ENCODE results near the gene RAB28.

Gene RAB28

DNA sequence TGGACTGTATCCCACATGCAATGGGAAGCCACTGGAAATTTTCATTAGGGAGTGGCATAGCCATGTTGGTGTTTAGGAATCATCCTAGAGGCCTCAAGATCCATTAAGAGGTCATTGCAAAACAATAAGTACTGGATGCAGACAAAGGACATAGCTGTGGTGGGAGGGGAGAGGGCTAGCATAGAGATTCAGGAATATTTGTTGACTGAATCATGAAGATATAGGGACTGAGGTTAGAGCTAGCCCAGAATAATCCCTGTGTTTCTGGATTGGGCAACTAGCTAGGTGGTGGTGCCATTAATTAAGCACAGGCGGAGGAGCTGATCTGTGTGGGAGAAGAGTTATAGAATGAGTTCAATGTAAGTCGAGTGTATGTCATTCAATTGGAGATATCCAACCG is 135.0 kb downstream of the RAB28 start:
- TF ChIP-seq GATA3 (IDR thresholded peaks at IDR 0.05; ENCODE audit: low read depth, low read length) = no peak
- TF ChIP-seq GATA2 (IDR thresholded peaks at IDR 0.05; ENCODE audit: low read depth, low read length) = no peak

DNA sequence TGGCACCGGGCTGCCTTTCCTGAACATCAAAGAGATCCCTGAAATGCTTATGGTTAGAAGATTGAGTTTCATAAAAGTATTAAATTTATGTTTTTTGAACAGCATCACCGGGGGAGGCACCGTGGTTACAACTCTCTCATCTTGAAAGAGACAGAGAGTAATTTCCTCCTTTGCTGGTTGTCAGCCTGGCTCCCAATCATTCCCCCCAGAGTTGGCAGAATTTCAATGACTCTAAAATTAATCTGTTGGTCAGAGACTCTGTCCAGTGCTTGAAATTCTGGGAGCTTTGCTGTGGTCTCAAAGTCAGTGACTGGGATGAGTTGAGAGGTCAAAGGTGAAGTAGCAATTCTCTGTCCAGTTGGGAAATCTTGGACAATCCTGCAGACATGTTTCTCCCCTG is 135.9 kb downstream of the RAB28 start:
- TF ChIP-seq GATA3 (IDR thresholded peaks at IDR 0.05; ENCODE audit: low read depth, low read length) (no peak), GATA2 (IDR thresholded peaks at IDR 0.05; ENCODE audit: low read depth, low read length) (no peak)

DNA sequence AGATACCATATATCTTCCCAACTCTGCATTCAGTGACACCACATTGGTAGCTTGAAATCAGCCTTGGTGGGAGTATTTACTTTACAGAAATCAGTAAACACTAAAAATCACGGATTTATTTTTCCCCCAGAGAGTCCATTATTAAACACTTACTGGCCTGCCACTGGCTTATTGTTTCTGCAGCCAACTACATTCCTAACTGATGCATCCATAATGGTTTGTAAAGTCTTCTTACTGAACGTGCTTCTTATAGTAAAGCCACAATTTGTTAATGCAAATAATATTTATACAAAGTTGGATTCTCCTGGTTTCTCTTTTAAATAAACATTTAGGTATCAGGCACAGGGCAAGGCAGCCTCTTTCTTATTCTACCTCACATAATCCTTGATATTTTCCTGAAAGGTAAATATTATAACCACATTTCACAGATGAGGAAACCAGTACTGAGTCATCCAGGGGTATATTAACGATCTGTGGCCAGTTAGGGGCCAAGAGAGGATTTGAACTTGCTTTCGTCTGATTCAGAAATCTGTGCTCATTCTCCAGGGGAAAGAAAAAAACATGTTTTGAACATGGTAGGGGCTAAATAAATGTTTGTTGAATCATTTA is 136.5 kb downstream of the RAB28 start:
- TF ChIP-seq GATA2 (IDR thresholded peaks at IDR 0.05; ENCODE audit: low read depth, low read length) (no peak), GATA3 (IDR thresholded peaks at IDR 0.05; ENCODE audit: low read depth, low read length) (no peak)

DNA sequence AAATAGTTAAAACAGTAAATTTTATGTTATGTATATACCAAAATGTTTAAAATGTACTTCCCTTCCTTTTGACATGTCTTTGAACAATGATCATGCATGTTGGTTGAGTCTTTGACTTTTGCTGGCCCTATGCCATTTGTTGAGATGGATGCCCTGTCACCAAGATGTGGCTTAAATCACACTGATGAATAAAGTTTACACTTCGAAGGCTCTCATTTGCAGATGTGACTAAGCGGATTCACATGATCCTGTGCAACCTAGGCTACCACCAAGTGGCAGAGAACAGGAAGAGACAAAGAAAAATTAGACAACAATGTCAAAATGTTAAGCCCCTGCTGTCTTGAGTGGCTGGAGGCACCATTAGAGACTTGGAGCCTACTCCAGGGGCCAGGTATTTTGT is 139.9 kb downstream of the RAB28 start:
- TF ChIP-seq GATA2 (IDR thresholded peaks at IDR 0.05; ENCODE audit: low read depth, low read length) (no peak), GATA3 (IDR thresholded peaks at IDR 0.05; ENCODE audit: low read depth, low read length) (no peak)

DNA sequence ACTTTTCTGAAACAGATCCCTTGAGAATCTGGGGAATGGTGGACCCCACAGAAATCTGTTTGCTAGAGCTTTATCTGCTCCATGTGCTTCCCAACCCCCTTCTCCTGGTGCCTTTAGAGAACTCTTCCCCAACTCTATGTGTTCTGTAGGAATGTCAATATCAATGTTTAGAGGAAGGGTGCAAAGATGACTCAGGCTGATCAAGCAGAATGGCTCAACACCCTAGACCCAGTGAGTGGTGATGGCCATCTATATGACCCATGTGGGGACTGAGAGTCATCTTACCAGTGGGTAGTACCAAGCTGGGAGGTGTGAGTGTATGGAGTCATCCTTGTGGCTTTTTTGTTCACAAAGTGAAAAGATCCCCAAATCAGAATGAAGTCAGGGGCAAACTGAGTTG is 143.5 kb downstream of the RAB28 start:
- TF ChIP-seq GATA2 (IDR thresholded peaks at IDR 0.05; ENCODE audit: low read depth, low read length) = no peak
- no peak for TF ChIP-seq GATA3 (IDR thresholded peaks at IDR 0.05; ENCODE audit: low read depth, low read length)

DNA sequence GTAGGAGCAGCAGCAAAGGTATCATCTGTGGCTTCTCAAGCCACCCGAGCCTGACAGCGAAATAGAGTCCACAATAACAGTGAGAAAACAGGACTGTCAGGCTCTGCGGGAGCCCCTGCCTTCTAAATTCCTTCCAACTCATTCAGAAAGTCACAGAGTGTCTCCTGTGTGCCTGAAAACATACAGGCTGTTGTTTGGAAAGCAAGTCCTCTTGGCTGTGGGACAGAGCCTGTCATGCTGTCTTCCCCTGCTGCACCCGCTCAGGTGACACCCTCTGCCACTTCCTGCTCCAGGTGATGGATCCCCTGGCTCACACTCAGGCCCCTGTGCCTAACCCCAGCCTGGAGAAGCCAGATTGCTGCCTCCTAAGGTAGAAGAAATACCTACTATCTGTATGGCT is 152.3 kb downstream of the RAB28 start:
- TF ChIP-seq GATA2 (IDR thresholded peaks at IDR 0.05; ENCODE audit: low read depth, low read length) = no peak
- no peak for TF ChIP-seq GATA3 (IDR thresholded peaks at IDR 0.05; ENCODE audit: low read depth, low read length)

DNA sequence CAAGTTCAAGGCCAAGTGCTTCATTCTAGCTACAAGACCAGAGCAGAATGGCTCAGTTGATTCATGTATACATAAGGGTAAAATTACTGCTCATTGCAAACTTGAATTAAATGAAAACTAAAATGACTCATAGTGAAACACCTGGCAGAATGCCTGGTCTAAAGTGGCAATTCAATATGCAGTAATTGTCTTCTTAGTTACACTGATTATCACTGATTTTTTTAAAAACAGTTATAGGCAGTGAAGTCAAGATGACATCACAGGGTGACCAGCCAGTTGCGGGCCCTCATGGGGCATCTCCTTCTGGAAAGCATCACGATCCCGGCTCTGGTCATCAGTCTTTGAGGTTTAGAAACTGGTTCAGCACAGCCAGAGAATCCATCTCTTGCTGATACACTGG is 154.2 kb downstream of the RAB28 start:
- TF ChIP-seq GATA2 (IDR thresholded peaks at IDR 0.05; ENCODE audit: low read depth, low read length) = no peak
- TF ChIP-seq GATA3 (IDR thresholded peaks at IDR 0.05; ENCODE audit: low read depth, low read length) = no peak

DNA sequence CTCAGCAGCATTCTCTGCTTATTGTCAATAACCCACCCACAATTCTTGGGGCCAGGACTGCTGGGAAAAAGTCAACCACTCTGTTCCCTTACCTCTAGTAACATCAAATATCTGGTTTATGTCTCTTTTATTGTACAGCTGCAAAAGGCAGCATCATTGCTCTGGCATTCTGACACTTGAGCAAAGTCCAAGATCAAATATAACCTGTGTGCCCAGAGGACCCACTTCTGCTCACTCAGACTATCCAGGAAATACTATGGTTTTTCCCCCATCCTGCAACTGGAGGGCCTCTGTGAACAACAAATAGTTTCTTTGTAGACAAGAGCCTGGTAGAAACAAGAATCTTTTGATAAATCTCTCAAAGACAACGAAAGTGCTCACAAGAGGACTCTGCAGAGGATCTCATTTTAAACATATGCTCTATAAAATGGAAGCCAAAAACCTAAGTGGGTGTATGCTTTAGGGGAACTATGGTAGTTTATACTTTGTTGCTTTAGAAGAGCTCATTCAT is 154.7 kb downstream of the RAB28 start:
- TF ChIP-seq GATA3 (IDR thresholded peaks at IDR 0.05; ENCODE audit: low read depth, low read length) (no peak), GATA2 (IDR thresholded peaks at IDR 0.05; ENCODE audit: low read depth, low read length) (no peak)

DNA sequence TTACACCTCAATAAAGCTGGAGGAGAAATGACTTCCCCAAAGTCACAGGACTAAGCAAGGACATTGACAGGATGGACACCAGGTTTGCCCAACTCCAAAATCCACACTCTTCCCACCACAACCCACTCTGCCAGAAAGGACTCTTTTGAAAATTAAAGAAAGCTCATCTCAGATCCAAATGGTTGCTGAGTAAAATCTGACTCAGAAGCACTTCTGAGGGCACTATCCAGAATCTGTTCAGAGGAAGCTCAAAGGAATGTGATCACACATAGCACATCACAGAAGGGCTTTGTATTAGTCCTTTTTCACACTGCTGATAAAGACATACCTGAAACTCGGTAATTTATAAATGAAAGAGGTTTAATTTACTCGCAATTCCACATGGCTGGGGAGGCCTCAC is 155.5 kb downstream of the RAB28 start:
- TF ChIP-seq GATA2 (IDR thresholded peaks at IDR 0.05; ENCODE audit: low read depth, low read length) (no peak), GATA3 (IDR thresholded peaks at IDR 0.05; ENCODE audit: low read depth, low read length) (no peak)

DNA sequence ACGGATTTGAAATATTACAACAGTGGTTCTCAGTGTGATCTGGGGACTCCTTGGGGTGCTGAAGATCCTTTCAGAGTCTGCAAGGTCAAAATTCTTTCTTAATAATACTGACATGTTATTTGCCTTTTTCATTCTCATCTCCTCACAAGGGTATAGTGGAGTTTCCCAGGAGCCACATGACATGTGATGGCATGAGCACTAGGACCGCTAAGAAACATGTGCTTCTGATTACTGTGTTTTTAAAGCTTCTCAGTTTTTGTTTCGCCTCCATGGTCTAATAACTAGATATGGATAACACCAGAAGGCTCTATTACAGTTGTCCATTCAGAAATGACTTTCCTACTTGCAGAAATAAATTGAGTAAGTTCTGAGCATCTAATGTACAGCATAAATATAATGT is 156.1 kb downstream of the RAB28 start:
- TF ChIP-seq GATA2 (IDR thresholded peaks at IDR 0.05; ENCODE audit: low read depth, low read length) (no peak), GATA3 (IDR thresholded peaks at IDR 0.05; ENCODE audit: low read depth, low read length) (no peak)

DNA sequence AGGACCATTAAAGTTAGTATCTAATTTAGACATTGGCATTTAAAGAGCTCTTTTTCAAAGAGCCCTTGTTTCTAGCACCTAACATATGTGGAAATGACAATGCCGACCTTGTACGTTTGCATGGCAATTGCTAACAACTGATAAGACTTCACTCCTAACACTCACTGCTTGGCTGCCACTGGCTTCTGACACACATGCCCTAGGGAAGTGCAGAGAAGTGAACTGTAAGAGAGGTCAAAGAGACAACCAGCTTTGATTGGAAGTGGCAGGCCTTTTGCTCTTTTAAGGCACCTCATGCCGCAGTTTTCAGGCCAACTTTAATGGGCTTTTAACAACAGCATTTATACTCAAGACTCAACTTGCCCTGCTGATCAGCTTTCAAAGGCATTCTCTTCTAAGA is 158.4 kb downstream of the RAB28 start:
- TF ChIP-seq GATA3 (IDR thresholded peaks at IDR 0.05; ENCODE audit: low read depth, low read length) = no peak
- no peak for TF ChIP-seq GATA2 (IDR thresholded peaks at IDR 0.05; ENCODE audit: low read depth, low read length)

DNA sequence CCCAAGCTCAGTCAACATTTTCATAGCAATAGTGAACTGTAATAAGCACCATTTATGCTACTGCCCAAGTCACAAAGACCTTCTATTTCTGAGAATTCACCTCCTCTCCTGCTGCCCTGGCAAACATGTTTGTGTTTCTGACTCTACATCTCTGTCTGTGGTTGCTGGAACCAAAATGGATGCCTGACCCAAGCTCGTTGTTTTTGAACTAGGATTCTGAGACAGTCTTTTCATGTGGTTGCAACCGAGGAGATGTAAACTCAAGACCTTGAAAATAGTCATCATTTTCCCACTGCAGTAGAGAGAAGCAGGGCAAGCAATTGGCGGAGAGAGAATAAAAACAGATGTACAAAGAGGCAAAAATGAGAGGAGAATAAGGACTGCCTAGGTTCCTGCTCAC is 160.2 kb downstream of the RAB28 start:
- TF ChIP-seq GATA3 (IDR thresholded peaks at IDR 0.05; ENCODE audit: low read depth, low read length) (no peak), GATA2 (IDR thresholded peaks at IDR 0.05; ENCODE audit: low read depth, low read length) (no peak)

DNA sequence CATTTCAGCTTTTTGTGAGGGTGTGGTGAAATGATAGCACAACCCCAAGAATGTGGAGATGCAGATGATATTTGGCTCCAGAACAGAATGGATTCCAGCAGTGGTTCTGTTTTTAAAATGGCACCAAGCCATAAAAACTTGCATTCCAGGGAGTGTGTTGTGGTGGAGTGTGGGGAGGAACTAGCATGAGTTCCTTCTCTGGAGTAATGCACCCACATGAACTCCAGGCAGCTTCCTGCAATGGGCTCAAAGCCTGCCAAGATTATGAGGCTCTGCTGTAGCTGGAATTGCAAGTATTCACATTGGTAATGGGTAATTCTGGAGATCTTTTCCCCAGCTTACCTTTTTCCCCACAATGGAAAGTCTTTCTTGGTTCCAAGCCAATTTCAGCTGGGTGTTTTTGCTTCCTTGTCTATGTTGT is 161.4 kb downstream of the RAB28 start:
- TF ChIP-seq GATA2 (IDR thresholded peaks at IDR 0.05; ENCODE audit: low read depth, low read length) (no peak), GATA3 (IDR thresholded peaks at IDR 0.05; ENCODE audit: low read depth, low read length) (no peak)
